Fibroblast of lung (primary cell): Measurements from ENCODE around the gene SPATS2L. TPM values are rescaled to one million over a fixed set of nuclear protein-coding genes. Genes with fewer than 3 reads are reported as not detected.

Source experiments
- DNase-seq, 2 donors: peaks; one replicate each; pipeline versions ENCODE4 v3.0.0 to v3.0.0-alpha.2; 2010; ENCODE audit warnings: low read depth in 2 of 2
- H2AFZ ChIP-seq: 2 replicates; pipeline ENCODE4 v1.5.1; 2012; ENCODE audit warnings: low read length, control low read depth, inconsistent platforms
- H3K27ac ChIP-seq: 2 replicates; pipeline ENCODE4 v1.5.1; 2011; ENCODE audit warnings: low read length, control low read depth; ENCODE audit not compliant: insufficient read depth
- H3K27me3 ChIP-seq: 2 replicates; pipeline ENCODE4 v1.5.1; 2011; ENCODE audit warnings: mild to moderate bottlenecking, low read length; ENCODE audit not compliant: control insufficient read depth, insufficient read depth
- H3K36me3 ChIP-seq: 2 replicates; pipeline ENCODE4 v1.5.1; 2011; ENCODE audit warnings: low read length; ENCODE audit not compliant: control insufficient read depth, insufficient read depth
- H3K4me1 ChIP-seq: 2 replicates; pipeline ENCODE4 v1.5.1; 2011; ENCODE audit warnings: low read length; ENCODE audit not compliant: control insufficient read depth, insufficient read depth; ENCODE audit errors: extremely low read depth
- H3K4me2 ChIP-seq: 2 replicates; pipeline ENCODE4 v1.5.1; 2011; ENCODE audit warnings: low read length, control low read depth; ENCODE audit not compliant: insufficient read depth; ENCODE audit errors: extremely low read depth
- H3K4me3 ChIP-seq, 4 experiments: fragments of 200-600 bp in 1 of 4; sonication (generic) in 1 of 4; replicated peaks in 1 of 4; 2 replicates each; pipeline ENCODE4 v1.5.1; 2011 to 2016; ENCODE audit warnings: low read length in 4 of 4, low read depth in 3 of 4, mild to moderate bottlenecking in 3 of 4, control low read depth in 2 of 4, inconsistent platforms in 1 of 4, mixed read lengths in 1 of 4; ENCODE audit not compliant: insufficient read depth in 1 of 4; ENCODE audit errors: control extremely low read depth in 1 of 4
- H3K79me2 ChIP-seq: 2 replicates; pipeline ENCODE4 v1.5.1; 2012; ENCODE audit warnings: mild to moderate bottlenecking, low read length, inconsistent platforms; ENCODE audit not compliant: control insufficient read depth, insufficient read depth
- H3K9ac ChIP-seq: 2 replicates; pipeline ENCODE4 v1.5.1; 2011; ENCODE audit warnings: mild to moderate bottlenecking, low read length, control low read depth; ENCODE audit not compliant: insufficient read depth
- H3K9me3 ChIP-seq: 2 replicates; pipeline ENCODE4 v1.5.1; 2012; ENCODE audit warnings: low read depth, low read length; ENCODE audit not compliant: control insufficient read depth, insufficient read depth
- H4K20me1 ChIP-seq: 2 replicates; pipeline ENCODE4 v1.5.1; 2011; ENCODE audit warnings: low read length; ENCODE audit not compliant: control insufficient read depth, insufficient read depth; ENCODE audit errors: extremely low read depth
- EZH2 ChIP-seq: IDR thresholded peaks from 2 replicates; pipeline ENCODE4 v1.5.1; 2012; ENCODE audit warnings: low read length, control low read depth, mild to moderate bottlenecking; ENCODE audit errors: missing control alignments
- polyA plus RNA-seq, 2 donors: library from polyadenylated mRNA; depleted of rRNA in 1 of 2; stranded (reverse) in 1 of 2; unstranded in 1 of 2; fragments of >200 nt; gene quantifications; 2 replicates each; pipeline ENCODE4 v1.2.1, GENCODE V29; 2011 to 2012; ENCODE audit warnings: missing spikeins in 1 of 2
- total RNA-seq: library from RNA; depleted of rRNA; stranded (reverse); fragments of >200 nt; gene quantifications from 2 replicates; pipeline ENCODE4 v1.2.1, GENCODE V29; 2014
- TF ChIP-seq, protein P1 (sequence below), 2 donors: IDR thresholded peaks in 1 of 2; conservative IDR thresholded peaks in 1 of 2; 1 replicate in 1 of 2; 2 replicates in 1 of 2; pipeline ENCODE4 v1.5.1; 2011 to 2012; ENCODE audit warnings: low read length in 2 of 2, control low read depth in 1 of 2, inconsistent platforms in 1 of 2, low read depth in 1 of 2, mild to moderate bottlenecking in 1 of 2

SPATS2L gene
- total and polyA plus RNA-seq, 2 donors (not counting 1 experiment from before 2014, with no cell fraction given): 73.8 to 291 TPM

DNA sequence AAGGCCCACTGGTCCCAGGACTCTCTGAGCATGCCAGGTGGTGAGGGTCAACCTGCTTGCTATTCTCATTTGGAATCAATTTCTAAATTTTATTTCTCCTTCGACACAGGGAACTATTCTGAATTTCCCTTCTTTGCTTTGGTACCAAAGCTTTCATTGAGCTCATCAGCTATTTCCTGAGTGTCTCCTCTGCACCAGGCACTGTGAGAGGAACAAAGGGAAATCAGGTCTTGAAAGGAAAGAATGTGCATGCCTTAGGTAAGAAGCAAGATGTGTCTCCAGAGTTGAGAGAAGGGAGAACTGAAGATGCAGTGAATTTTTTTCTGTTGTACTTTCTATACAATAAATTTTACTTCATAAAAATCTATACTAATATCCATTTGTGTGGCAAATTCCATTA is 17.9 kb downstream of the SPATS2L start:
- Histone ChIP-seq H3K4me2 (no peak overlapping the region), H3K36me3 (no peaks in the 10 kb centered on the region), H3K27ac (no peak overlapping the region), H3K27me3 (no peaks in the 10 kb centered on the region), H3K4me3 (no peak overlapping the region), H4K20me1 (no peaks in the 10 kb centered on the region), H3K9me3 (no peaks in the 10 kb centered on the region), H3K79me2 (peaks cover 94% of the 10 kb centered on the region), H3K9ac (no peak overlapping the region), H2AFZ (no peak overlapping the region), H3K4me1 (peaks cover 6% of the 10 kb centered on the region)
- TF ChIP-seq, protein P1, sequence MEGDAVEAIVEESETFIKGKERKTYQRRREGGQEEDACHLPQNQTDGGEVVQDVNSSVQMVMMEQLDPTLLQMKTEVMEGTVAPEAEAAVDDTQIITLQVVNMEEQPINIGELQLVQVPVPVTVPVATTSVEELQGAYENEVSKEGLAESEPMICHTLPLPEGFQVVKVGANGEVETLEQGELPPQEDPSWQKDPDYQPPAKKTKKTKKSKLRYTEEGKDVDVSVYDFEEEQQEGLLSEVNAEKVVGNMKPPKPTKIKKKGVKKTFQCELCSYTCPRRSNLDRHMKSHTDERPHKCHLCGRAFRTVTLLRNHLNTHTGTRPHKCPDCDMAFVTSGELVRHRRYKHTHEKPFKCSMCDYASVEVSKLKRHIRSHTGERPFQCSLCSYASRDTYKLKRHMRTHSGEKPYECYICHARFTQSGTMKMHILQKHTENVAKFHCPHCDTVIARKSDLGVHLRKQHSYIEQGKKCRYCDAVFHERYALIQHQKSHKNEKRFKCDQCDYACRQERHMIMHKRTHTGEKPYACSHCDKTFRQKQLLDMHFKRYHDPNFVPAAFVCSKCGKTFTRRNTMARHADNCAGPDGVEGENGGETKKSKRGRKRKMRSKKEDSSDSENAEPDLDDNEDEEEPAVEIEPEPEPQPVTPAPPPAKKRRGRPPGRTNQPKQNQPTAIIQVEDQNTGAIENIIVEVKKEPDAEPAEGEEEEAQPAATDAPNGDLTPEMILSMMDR (conservative IDR thresholded peaks at IDR 0.05 in 1 of 2, IDR thresholded peaks at IDR 0.05 in 1 of 2; ENCODE audit: low read depth in 1 of 2, low read length in 2 of 2): no peak
- no peak for TF ChIP-seq EZH2
- no peak for DNase-seq

DNA sequence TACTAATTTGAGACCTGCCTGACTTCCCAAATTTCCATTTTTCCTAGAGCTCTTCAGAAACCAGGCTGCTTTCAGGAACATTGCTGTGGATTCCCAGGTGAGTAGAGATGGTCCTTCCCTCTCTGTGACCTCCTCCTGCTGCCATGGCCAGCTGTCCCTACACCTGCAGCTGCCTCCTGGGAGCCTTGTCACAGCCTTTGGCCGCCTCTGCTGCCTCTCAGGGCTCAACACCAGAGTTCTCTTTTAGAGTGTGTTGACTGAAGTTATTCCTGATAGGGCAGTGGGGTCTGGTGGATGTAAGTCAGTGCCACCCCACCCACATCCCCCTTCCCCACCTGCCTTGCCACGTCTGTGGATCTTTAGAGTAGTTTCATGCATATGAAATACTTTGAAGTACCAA is 22.9 kb downstream of the SPATS2L start:
- Histone ChIP-seq H3K9me3 (no peaks in the 10 kb centered on the region), H3K36me3 (no peaks in the 10 kb centered on the region), H3K9ac (no peak overlapping the region), H2AFZ (no peak overlapping the region), H3K4me3 (no peak overlapping the region), H3K4me2 (no peak overlapping the region), H3K4me1 (no peaks in the 10 kb centered on the region), H3K27ac (no peak overlapping the region), H4K20me1 (no peaks in the 10 kb centered on the region), H3K79me2 (peaks cover 73% of the 10 kb centered on the region), H3K27me3 (no peaks in the 10 kb centered on the region)
- TF ChIP-seq, protein P1 (conservative IDR thresholded peaks at IDR 0.05 in 1 of 2, IDR thresholded peaks at IDR 0.05 in 1 of 2; ENCODE audit: low read depth in 1 of 2, low read length in 2 of 2): no peak
- TF ChIP-seq EZH2: no peak
- DNase-seq: no peak

DNA sequence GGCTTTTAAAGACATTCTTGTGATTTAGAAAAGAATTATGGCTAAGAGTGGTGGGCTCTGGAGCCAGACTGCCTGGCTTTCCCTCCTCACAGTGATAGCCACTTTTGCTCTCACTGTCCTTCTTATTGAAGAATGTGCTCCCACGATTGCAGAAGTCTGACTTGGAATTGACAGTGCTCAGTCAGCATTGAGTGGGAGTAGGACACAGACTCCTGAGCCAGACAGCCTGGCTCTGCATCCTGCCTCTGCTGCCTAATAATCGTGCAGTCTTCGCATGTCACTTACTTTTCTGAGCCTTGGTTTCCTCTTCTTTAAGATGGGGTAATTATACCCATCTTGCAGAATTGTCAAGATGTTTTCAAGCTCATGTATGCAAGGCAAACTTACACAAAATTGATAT is 23.3 kb downstream of the SPATS2L start:
- no peak for DNase-seq
- no peaks in the 10 kb centered on the region for H3K4me1 ChIP-seq
- peaks cover 69% of the 10 kb centered on the region for H3K79me2 ChIP-seq
- H3K9ac ChIP-seq: no peak overlapping the region
- no peak overlapping the region for H3K4me2 ChIP-seq
- H3K27me3 ChIP-seq: no peaks in the 10 kb centered on the region
- no peaks in the 10 kb centered on the region for H3K9me3 ChIP-seq
- no peak overlapping the region for H3K4me3 ChIP-seq
- no peak overlapping the region for H3K27ac ChIP-seq
- no peak overlapping the region for H2AFZ ChIP-seq
- H4K20me1 ChIP-seq: no peaks in the 10 kb centered on the region
- H3K36me3 ChIP-seq: no peaks in the 10 kb centered on the region
- TF ChIP-seq, protein P1 (conservative IDR thresholded peaks at IDR 0.05 in 1 of 2, IDR thresholded peaks at IDR 0.05 in 1 of 2; ENCODE audit: low read depth in 1 of 2, low read length in 2 of 2): no peak
- no peak for TF ChIP-seq EZH2
